ENCODE measurements around the gene ADAMTSL1. TPM values are rescaled to one million over a fixed set of nuclear protein-coding genes. Genes with fewer than 3 reads are reported as not detected.

Gene ADAMTSL1
- polyA plus RNA-seq, 1 donor from 2014 or later, result 1.1 TPM

- Histone ChIP-seq H3F3A (ENCODE audit: insufficient read depth, low read length, poor library complexity, severe bottlenecking) (no peaks in the 10 kb centered on the region), H4K20me1 (ENCODE audit: insufficient read depth) (no peaks in the 10 kb centered on the region), H3K9me2 (ENCODE audit: insufficient read depth, low read length) (no peaks in the 10 kb centered on the region), H3K27ac (ENCODE audit: low read length) (no peak overlapping the region), H3K27me3 (ENCODE audit: insufficient read depth, low read depth, low read length) (no peaks in the 10 kb centered on the region), H3K36me3 (ENCODE audit: insufficient read depth, low read length) (no peaks in the 10 kb centered on the region), H3K79me2 (replicated peaks; ENCODE audit: insufficient read depth, low read length) (no peaks in the 10 kb centered on the region), H2AFZ (ENCODE audit: low read depth, low read length) (no peak overlapping the region), H3K4me3 (ENCODE audit: low read length) (no peak overlapping the region), H3K9me3 (ENCODE audit: low read length) (no peaks in the 10 kb centered on the region), H3K9ac (ENCODE audit: low read length) (no peak overlapping the region), H3K4me2 (ENCODE audit: low read length) (no peak overlapping the region)
- TF ChIP-seq EP300 (conservative IDR thresholded peaks at IDR 0.05; ENCODE audit: poor library complexity, severe bottlenecking) (no peak), EZH2 (IDR thresholded peaks at IDR 0.05; ENCODE audit: borderline replicate concordance, insufficient read depth, low read length, poor library complexity, severe bottlenecking) (no peak), POLR2AphosphoS5 (IDR thresholded peaks at IDR 0.05) (no peak), MXI1 (conservative IDR thresholded peaks at IDR 0.05; ENCODE audit: poor library complexity, severe bottlenecking) (no peak), RAD21 (conservative IDR thresholded peaks at IDR 0.05) (no peak), CTCF (IDR thresholded peaks at IDR 0.05; ENCODE audit: poor library complexity, severe bottlenecking) (no peak), TAF1 (IDR thresholded peaks at IDR 0.05; ENCODE audit: low read depth) (no peak), SMC3 (conservative IDR thresholded peaks at IDR 0.05; ENCODE audit: poor library complexity) (no peak)
Measured at GRCh38 chr9:18730241-18730640, 256.3 kb downstream of the ADAMTSL1 start.

- no peaks in the 10 kb centered on the region for H3K27me3 ChIP-seq (ENCODE audit: insufficient read depth, low read depth, low read length)
- H3K27ac ChIP-seq (ENCODE audit: low read length), result no peak overlapping the region
- no peaks in the 10 kb centered on the region for H3K9me2 ChIP-seq (ENCODE audit: insufficient read depth, low read length)
- H3K4me2 ChIP-seq (ENCODE audit: low read length), result no peak overlapping the region
- no peak overlapping the region for H3K4me3 ChIP-seq (ENCODE audit: low read length)
- H3F3A ChIP-seq (ENCODE audit: insufficient read depth, low read length, poor library complexity, severe bottlenecking), result no peaks in the 10 kb centered on the region
- H3K9ac ChIP-seq (ENCODE audit: low read length), result no peak overlapping the region
- no peaks in the 10 kb centered on the region for H3K9me3 ChIP-seq (ENCODE audit: low read length)
- H4K20me1 ChIP-seq (ENCODE audit: insufficient read depth), result no peaks in the 10 kb centered on the region
- no peak overlapping the region for H2AFZ ChIP-seq (ENCODE audit: low read depth, low read length)
- TF ChIP-seq RAD21 (conservative IDR thresholded peaks at IDR 0.05) (no peak), TAF1 (IDR thresholded peaks at IDR 0.05; ENCODE audit: low read depth) (no peak), CTCF (IDR thresholded peaks at IDR 0.05; ENCODE audit: poor library complexity, severe bottlenecking) (no peak), REST (IDR thresholded peaks at IDR 0.05; ENCODE audit: borderline replicate concordance) (no peak), EP300 (conservative IDR thresholded peaks at IDR 0.05; ENCODE audit: poor library complexity, severe bottlenecking) (no peak), POLR2AphosphoS5 (IDR thresholded peaks at IDR 0.05) (no peak), MXI1 (conservative IDR thresholded peaks at IDR 0.05; ENCODE audit: poor library complexity, severe bottlenecking) (no peak), EZH2 (IDR thresholded peaks at IDR 0.05; ENCODE audit: borderline replicate concordance, insufficient read depth, low read length, poor library complexity, severe bottlenecking) (no peak), SMC3 (conservative IDR thresholded peaks at IDR 0.05; ENCODE audit: poor library complexity) (no peak)
- H3K79me2 ChIP-seq (replicated peaks; ENCODE audit: insufficient read depth, low read length), result no peaks in the 10 kb centered on the region
- H3K36me3 ChIP-seq (ENCODE audit: insufficient read depth, low read length), result no peaks in the 10 kb centered on the region
Measured at GRCh38 chr9:18739127-18739526, 265.2 kb downstream of the ADAMTSL1 start.

Data from neural cell (in vitro differentiated cells).